Hepatocyte (in vitro differentiated cells): ENCODE data around the gene USP22. TPM values are rescaled to one million over a fixed set of nuclear protein-coding genes. Genes with fewer than 3 reads are reported as not detected.

ENCODE experiments used
- DNase-seq: peaks from one replicate; pipeline ENCODE4 v3.0.0-alpha.2; 2016; ENCODE audit warnings: low spot score
- H2AFZ ChIP-seq: fragments of 200-600 bp; sonication (generic); 2 replicates; pipeline ENCODE4 v1.6.0; 2016; ENCODE audit warnings: antibody characterized with exemption, mild to moderate bottlenecking
- H3K27ac ChIP-seq: fragments of 200-600 bp; sonication (generic); 2 replicates; pipeline ENCODE4 v1.5.1; 2016; ENCODE audit warnings: mild to moderate bottlenecking
- H3K27me3 ChIP-seq: fragments of 200-600 bp; sonication (generic); 2 replicates; pipeline ENCODE4 v1.6.1; 2016
- H3K36me3 ChIP-seq: fragments of 200-600 bp; sonication (generic); replicated peaks from 2 replicates; pipeline ENCODE4 v1.5.1; 2016; ENCODE audit warnings: low read depth; ENCODE audit not compliant: insufficient read depth
- H3K4me1 ChIP-seq: fragments of 200-600 bp; sonication (generic); 2 replicates; pipeline ENCODE4 v1.5.1; 2016; ENCODE audit warnings: mild to moderate bottlenecking, moderate library complexity; ENCODE audit not compliant: insufficient read depth
- H3K4me2 ChIP-seq: fragments of 200-600 bp; sonication (generic); 2 replicates; pipeline ENCODE4 v1.6.0; 2016
- H3K4me3 ChIP-seq: fragments of 200-600 bp; sonication (generic); 2 replicates; pipeline ENCODE4 v1.5.1; 2016; ENCODE audit warnings: mild to moderate bottlenecking
- H3K79me2 ChIP-seq: fragments of 200-600 bp; sonication (generic); 2 replicates; pipeline ENCODE4 v1.6.0; 2017; ENCODE audit warnings: mild to moderate bottlenecking
- H3K9me2 ChIP-seq: fragments of 200-600 bp; sonication (generic); replicated peaks from 2 replicates; pipeline ENCODE4 v1.6.0; 2017; ENCODE audit warnings: mild to moderate bottlenecking; ENCODE audit not compliant: insufficient read depth
- H3K9me3 ChIP-seq: fragments of 200-600 bp; sonication (generic); 2 replicates; pipeline ENCODE4 v1.5.1; 2016; ENCODE audit warnings: low read depth, mild to moderate bottlenecking
- H4K20me1 ChIP-seq: fragments of 200-600 bp; sonication (generic); 2 replicates; pipeline ENCODE4 v1.6.0; 2016; ENCODE audit warnings: mild to moderate bottlenecking; ENCODE audit not compliant: insufficient read depth, poor library complexity, severe bottlenecking
- EZH2 ChIP-seq: fragments of 200-600 bp; sonication (generic); IDR thresholded peaks from 2 replicates; pipeline ENCODE4 v1.6.1; 2016; ENCODE audit warnings: antibody characterized with exemption, mild to moderate bottlenecking, borderline replicate concordance
- EZH2phosphoT487 ChIP-seq: fragments of 200-600 bp; sonication (generic); IDR thresholded peaks from one replicate; pipeline ENCODE4 v1.6.1; 2018; ENCODE audit warnings: antibody characterized with exemption, mild to moderate bottlenecking, low read depth, moderate library complexity; ENCODE audit not compliant: unreplicated experiment, severe bottlenecking
- WGBS: methylation state at CpG from one replicate; pipeline ENCODE4 v1.1.6; 2016; ENCODE audit warnings: low lambda C conversion rate; ENCODE audit errors: missing lambda C conversion rate; 5-methylcytosine and 5-hydroxymethylcytosine counted together
- polyA plus RNA-seq: library from polyadenylated mRNA; unstranded; fragments of >200 nt; fragmentation: Nextera tagmentation; extraction: Ambion mirVana; gene quantifications from 2 replicates; pipeline ENCODE4 v1.2.1, GENCODE V29; 2016
- total RNA-seq: library from RNA; depleted of rRNA; stranded (reverse); fragments of >200 nt; gene quantifications from 2 replicates; pipeline ENCODE4 v1.2.3, GENCODE V29; 2014
- TF ChIP-seq, protein P1 (sequence below): fragments of 200-600 bp; sonication (generic); IDR thresholded peaks from 2 replicates; pipeline ENCODE4 v1.5.1; 2016; ENCODE audit warnings: antibody characterized with exemption, mild to moderate bottlenecking; ENCODE audit not compliant: poor library complexity

The USP22 gene
- total and polyA plus RNA-seq, 2 experiments from 2014 or later: 84.0 to 157 TPM

GRCh38 chr17:21012736-21013135 is 30.1 kb downstream of the USP22 start:
- Histone ChIP-seq H3K4me2 (no peak overlapping the region), H3K79me2 (peaks cover 96% of the 10 kb centered on the region), H3K36me3 (peaks cover under 1% of the 10 kb centered on the region), H3K9me3 (no peaks in the 10 kb centered on the region), H3K4me1 (no peaks in the 10 kb centered on the region), H2AFZ (no peak overlapping the region), H3K9me2 (no peaks in the 10 kb centered on the region), H3K4me3 (no peak overlapping the region), H3K27me3 (no peaks in the 10 kb centered on the region), H3K27ac (no peak overlapping the region), H4K20me1 (peaks cover 97% of the 10 kb centered on the region)
- TF ChIP-seq, protein P1, sequence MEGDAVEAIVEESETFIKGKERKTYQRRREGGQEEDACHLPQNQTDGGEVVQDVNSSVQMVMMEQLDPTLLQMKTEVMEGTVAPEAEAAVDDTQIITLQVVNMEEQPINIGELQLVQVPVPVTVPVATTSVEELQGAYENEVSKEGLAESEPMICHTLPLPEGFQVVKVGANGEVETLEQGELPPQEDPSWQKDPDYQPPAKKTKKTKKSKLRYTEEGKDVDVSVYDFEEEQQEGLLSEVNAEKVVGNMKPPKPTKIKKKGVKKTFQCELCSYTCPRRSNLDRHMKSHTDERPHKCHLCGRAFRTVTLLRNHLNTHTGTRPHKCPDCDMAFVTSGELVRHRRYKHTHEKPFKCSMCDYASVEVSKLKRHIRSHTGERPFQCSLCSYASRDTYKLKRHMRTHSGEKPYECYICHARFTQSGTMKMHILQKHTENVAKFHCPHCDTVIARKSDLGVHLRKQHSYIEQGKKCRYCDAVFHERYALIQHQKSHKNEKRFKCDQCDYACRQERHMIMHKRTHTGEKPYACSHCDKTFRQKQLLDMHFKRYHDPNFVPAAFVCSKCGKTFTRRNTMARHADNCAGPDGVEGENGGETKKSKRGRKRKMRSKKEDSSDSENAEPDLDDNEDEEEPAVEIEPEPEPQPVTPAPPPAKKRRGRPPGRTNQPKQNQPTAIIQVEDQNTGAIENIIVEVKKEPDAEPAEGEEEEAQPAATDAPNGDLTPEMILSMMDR: no peak
- TF ChIP-seq EZH2: no peak
- no peak for TF ChIP-seq EZH2phosphoT487
- 92% methylated on average over 8 of the region's 8 CpGs for WGBS
- no peak for DNase-seq

DNA sequence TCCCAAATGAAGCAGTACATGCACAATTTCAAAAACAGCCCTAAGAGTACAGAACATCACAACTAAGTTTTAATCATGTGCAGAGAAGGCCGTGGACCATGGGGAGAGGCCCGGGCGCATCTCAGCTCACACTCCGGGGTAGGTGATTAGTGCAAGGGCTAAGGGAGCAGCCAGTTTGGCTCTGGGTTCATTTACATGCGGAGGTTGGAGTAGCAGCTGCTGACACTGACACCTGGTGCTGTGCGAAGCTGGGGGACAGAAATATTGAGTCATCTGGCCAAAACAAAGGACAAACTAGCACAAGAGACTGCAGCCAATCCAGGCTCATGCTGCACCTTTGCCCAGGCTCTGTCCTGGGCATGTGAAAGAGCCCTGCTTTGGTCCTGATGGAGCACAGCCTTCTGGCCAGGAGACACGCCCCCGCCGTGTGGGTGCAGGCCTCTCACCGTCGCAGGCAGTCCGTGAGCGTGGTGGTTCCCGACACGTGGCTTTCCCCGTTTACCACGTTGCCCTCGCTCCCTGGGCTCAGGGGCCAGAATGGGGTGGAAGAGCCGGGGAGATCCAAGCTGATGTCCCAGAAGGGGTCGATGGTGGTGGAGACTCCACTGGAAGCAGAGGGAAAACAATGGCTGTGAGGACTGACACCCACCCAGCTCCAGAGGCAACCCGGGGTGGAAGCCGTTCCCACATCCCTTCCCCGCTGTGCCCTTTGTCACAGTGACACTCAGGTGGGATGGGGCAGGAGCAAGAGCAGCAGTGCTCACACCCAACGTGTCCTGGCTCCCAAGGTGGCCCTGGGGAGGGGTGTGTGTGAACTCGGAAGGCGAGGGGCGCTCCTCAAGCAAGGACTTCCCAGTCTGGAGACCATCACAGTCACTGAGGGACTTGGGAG is 31.9 kb downstream of the USP22 start:
- H3K4me2 ChIP-seq: no peak overlapping the region
- H3K27me3 ChIP-seq: no peaks in the 10 kb centered on the region
- TF ChIP-seq, protein P1: no peak
- no peak for DNase-seq
- no peaks in the 10 kb centered on the region for H3K4me1 ChIP-seq
- H3K79me2 ChIP-seq: peaks cover 94% of the 10 kb centered on the region
- H3K27ac ChIP-seq: no peak overlapping the region
- H2AFZ ChIP-seq: no peak overlapping the region
- H3K9me2 ChIP-seq: no peaks in the 10 kb centered on the region
- H4K20me1 ChIP-seq: peaks cover 93% of the 10 kb centered on the region
- H3K4me3 ChIP-seq: no peak overlapping the region
- 91% methylated on average over 27 of the region's 27 CpGs for WGBS
- H3K36me3 ChIP-seq: peaks cover 9% of the 10 kb centered on the region
- no peaks in the 10 kb centered on the region for H3K9me3 ChIP-seq

- Histone ChIP-seq H3K27ac (no peak overlapping the region), H3K36me3 (peaks cover 9% of the 10 kb centered on the region), H3K4me3 (no peak overlapping the region), H2AFZ (no peak overlapping the region), H3K4me1 (no peaks in the 10 kb centered on the region), H4K20me1 (peaks cover 92% of the 10 kb centered on the region), H3K9me3 (no peaks in the 10 kb centered on the region), H3K79me2 (peaks cover 92% of the 10 kb centered on the region), H3K27me3 (no peaks in the 10 kb centered on the region), H3K4me2 (no peak overlapping the region), H3K9me2 (no peaks in the 10 kb centered on the region)
- TF ChIP-seq EZH2phosphoT487 (no peak), EZH2 (no peak)
- TF ChIP-seq, protein P1: no peak
- 90% methylated on average over 10 of the region's 10 CpGs for WGBS
- no peak for DNase-seq
Observed at GRCh38 chr17:21008992-21009671, 33.7 kb downstream of the USP22 start.
